ENCODE data around the gene TMEFF1. TPM values are rescaled to one million over a fixed set of nuclear protein-coding genes. Genes with fewer than 3 reads are reported as not detected.

Gene TMEFF1
- total RNA-seq = 1.5 and 2.5 TPM in 2 replicates

GRCh38 chr9:100472788-100473275 is at the start of gene TMEFF1:
Gene TMEFF1 (plus strand): TSS chr9:100473149. CDS start chr9:100473545, 396 bp downstream.

GRCh38 chr9:100426530-100427365 is 46.2 kb upstream of the TMEFF1 start, which contains the start of gene MSANTD3:
Gene MSANTD3 (plus strand): TSS chr9:100427143. CDS start chr9:100441939, 14,796 bp downstream.

GRCh38 chr9:100577776-100578448 is 105.0 kb downstream of the TMEFF1 start, which contains the start of gene CAVIN4:
Gene CAVIN4 (plus strand): TSS chr9:100578079. CDS start chr9:100578144, 65 bp downstream.

Other genes with a start within 250 kb of the TMEFF1 start
- gene TEX10, start 120.2 kb upstream of the TMEFF1 start, total RNA-seq = 40.2 and 44.5 TPM in 2 replicates
- gene MSANTD3, start 46.0 kb upstream of the TMEFF1 start, total RNA-seq = 83.2 and 99.1 TPM in 2 replicates
- gene CAVIN4, start 104.9 kb downstream of the TMEFF1 start, total RNA-seq = 0.89 and 1.6 TPM in 2 replicates

All from uterine smooth muscle cell (primary cell).